ENCODE results near the gene ENOSF1.

GRCh38 chr18:678482-679182 is 33.8 kb downstream of the ENOSF1 start:
- no peak for TF ChIP-seq CTCF (IDR thresholded peaks at IDR 0.05; ENCODE audit: insufficient read depth, low read length, poor library complexity, severe bottlenecking)
- no peak for TF ChIP-seq EZH2phosphoT487 (conservative IDR thresholded peaks at IDR 0.05; ENCODE audit: low read length)

Measured in SU-DHL-6 (cell line).